ENCODE measurements around the gene C1QL4.
"Not testable (repeated sequence)": the region's sequence is repeated elsewhere in the genome, so short reads cannot be mapped to it uniquely, and the experiment has no call there.

Gene C1QL4

DNA sequence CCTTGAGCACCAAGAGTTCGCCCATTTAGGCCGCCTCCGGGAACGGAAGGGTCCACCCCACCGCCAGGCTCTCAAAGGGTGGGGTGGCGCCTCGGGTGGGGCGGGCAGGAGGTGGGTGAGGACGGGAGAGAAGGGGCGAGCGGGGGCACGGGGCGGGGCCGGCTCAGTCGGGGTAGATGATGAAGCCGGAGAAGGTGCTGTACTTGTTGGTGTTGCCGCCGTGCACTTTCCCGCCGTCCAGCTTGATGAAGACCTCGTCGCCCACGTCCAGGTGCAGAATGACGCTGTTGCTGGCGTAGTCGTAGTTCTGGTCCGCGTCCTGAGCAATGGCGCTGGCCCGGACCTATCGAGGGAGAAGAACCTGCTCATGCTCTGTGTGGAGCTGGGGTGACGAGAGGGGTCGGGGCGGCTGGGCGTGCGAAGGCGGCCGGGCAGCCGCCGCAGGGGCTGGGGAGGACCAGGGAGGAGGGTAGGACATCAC is 4.1 kb downstream of the C1QL4 start:
- no peak for DNase-seq

DNA sequence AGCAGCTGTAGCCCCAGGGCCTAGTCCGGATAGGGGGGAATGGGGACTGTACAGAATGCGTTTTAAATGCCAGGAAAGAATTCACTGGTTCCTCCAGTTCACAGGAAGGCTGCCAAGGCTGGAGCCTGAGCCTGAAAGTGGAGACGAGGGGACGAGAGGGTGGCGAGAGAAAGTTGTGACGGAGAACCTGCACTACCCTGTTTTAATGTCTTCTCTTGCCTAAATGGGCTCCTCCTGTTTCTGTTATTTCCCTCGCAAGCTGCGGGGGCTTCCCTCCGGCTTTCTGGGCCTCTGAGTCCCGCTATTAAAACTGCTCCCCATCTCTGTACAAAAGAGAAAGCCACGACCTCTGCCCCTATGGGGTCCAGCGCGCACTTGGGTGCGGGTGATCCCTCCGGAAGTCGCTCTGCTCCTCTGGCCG is 4.5 kb downstream of the C1QL4 start:
- no peak for DNase-seq

DNA sequence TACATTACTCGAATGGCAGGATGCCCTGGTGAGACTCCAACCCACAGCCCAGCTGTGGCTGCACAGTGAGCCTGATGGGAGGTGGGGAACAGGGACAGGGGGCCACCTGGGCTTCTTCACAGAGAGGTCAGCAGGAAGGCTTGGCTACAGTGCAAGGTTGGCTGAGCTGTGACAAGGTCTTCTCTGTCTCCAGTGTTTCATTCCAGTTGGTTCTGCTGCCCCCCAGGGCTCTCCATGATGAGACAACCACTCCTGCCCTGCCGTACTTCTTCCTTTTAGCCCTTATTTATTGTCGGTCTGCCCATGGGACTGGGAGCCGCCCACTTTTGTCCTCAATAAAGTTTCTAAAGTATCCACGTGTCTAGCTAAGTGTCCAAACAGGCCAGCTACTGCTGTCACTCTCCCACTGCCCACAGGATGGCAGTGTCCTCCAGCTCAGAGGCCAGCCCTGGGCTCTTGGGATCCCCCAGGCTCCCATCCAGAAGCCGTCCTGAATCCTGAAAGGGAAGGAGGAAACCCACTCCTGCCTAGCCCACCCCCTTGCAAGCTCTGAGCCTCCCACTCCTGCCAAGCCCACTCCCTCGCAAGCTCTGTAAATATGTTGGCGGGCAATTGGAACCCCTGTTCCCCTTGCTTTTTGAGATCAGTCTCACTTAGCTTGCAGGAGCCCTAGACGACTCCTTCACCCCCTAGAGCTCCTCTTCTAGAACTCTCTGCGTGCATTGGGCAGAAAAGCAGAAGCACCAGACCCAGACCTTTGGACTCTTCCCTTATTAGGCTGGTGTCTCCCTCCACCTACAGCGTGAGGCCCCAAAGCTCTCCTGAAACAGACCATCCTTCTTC is 5.4 kb downstream of the C1QL4 start:
- no peak for DNase-seq

DNA sequence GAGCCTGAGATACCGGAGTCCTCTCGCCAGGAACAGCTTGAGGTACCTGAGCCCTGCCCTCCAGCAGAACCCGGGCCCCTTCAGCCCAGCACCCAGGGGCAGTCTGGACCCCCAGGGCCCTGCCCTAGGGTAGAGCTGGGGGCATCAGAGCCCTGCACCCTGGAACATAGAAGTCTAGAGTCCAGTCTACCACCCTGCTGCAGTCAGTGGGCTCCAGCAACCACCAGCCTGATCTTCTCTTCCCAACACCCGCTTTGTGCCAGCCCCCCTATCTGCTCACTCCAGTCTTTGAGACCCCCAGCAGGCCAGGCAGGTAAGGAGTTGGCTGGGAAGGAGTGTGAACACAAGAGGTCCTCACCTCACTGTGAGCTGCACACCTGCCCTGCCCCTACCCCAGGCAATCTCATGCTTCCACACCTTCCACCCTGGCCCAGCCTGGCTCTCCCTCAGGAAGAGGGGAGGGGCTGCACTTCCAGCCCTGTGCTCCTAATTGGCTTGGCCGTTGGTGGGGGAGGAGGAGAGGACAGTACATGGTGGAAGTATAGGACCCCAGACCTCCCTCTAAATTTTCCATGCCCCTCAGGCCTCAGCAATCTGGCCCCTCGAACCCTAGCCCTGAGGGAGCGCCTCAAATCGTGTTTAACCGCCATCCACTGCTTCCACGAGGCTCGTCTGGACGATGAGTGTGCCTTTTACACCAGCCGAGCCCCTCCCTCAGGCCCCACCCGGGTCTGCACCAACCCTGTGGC is 6.2 kb downstream of the C1QL4 start:
- DNase-seq = no peak

DNA sequence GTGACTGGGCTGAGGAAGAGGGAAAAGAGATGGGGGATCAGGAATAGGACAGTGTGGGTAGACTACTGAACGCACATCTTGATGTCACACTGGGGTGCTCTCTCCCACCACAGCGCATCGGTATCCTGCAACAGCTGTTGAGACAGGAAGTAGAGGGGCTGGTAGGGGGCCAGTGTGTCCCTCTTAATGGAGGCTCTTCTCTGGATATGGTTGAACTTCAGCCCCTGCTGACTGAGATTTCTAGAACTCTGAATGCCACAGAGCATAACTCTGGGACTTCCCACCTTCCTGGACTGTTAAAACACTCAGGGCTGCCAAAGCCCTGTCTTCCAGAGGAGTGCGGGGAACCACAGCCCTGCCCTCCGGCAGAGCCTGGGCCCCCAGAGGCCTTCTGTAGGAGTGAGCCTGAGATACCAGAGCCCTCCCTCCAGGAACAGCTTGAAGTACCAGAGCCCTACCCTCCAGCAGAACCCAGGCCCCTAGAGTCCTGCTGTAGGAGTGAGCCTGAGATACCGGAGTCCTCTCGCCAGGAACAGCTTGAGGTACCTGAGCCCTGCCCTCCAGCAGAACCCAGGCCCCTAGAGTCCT is 6.9 kb downstream of the C1QL4 start:
- no peak for DNase-seq

DNA sequence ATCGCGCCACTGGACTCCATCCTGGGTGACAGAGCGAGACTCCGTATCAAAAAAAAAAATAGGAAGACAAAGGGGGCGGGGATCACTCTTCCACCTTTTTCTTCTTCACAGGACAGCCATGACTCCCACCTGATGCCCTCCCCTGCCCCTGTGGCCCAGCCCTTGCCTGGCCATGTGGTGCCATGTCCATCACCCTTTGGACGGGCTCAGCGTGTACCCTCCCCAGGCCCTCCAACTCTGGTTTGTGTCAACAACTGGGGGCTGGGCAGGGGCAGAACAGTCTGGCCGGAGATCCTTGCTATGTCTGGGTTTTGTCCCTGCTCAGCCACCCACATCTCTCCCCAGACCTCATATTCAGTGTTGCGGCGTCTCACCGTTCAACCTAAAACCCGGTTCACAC is 8.2 kb downstream of the C1QL4 start:
- no peak for DNase-seq

DNA sequence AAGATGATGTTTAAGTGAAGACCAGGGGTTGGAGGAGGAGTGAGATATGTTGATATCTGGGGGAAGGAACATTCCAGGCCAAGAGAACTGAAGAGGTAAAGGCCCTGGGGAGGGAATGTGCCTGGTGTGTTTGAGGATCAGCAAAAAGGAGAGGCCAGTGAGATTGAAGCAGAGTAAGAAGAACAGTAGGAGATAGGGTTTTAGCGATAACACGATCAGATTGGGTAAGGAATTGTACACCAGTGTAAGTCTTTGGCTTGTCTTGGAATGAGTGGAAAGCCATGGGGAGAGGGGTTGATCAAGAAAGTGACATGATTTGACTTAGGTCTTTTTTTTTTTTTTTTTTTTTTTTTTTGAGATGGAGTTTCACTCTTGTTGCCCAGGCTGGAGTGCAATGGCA is 9.1 kb downstream of the C1QL4 start:
- no peak for DNase-seq

DNA sequence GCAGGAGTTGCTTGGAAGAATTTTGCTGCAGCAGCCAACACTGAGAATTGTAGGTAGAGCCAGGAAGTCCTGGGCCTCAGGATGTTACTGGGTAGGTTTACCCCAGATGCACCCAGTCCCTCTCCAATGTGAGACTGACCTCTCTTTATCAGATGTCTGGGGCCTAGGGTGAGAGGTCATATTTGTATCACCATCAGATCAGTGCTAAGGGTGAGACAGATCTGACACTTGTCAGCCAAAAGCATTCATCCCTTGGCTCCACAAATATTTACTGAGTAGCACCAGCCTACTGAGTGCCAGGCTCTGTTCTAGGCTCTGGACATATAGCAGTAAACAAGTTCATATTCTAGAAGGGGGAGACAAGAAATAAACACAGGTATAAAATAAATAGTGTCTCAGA is 9.6 kb downstream of the C1QL4 start:
- DNase-seq = no peak

DNA sequence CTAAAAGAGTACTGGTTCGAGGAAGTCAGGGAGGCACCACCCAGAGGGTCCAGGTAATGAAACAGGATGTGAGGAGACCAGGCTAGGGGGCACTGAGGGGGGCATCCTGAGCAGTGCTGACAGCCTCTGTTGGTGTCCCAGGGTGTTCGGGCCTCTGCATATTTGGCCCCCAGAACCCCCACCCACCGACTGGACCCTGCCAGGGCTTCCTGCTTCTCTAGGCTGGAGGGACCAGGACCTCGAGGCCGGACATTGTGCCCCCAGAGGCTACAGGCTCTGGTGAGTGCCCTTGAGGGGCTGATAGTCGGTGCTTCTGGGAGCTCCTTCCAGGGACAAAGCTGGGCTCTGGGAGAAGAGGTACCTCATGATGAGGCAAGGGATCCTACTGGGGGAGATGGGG is 11.4 kb downstream of the C1QL4 start:
- DNase-seq = no peak

DNA sequence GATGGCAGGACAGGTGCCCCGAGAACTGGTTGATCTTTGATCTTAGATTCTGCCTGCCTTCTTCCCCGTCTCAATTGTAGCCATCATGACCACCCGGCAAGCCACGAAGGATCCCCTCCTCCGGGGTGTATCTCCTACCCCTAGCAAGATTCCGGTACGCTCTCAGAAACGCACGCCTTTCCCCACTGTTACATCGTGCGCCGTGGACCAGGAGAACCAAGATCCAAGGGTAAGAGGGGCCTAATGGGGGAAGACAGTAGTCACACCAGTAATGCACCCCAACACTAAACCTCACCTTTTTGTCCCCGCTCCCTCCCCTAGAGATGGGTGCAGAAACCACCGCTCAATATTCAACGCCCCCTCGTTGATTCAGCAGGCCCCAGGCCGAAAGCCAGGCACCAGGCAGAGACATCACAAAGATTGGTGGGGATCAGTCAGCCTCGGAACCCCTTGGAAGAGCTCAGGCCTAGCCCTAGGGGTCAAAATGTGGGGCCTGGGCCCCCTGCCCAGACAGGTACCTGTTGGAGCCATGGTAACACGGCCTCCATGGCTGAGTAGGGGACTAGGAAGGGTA is 13.4 kb downstream of the C1QL4 start:
- no peak for DNase-seq

DNA sequence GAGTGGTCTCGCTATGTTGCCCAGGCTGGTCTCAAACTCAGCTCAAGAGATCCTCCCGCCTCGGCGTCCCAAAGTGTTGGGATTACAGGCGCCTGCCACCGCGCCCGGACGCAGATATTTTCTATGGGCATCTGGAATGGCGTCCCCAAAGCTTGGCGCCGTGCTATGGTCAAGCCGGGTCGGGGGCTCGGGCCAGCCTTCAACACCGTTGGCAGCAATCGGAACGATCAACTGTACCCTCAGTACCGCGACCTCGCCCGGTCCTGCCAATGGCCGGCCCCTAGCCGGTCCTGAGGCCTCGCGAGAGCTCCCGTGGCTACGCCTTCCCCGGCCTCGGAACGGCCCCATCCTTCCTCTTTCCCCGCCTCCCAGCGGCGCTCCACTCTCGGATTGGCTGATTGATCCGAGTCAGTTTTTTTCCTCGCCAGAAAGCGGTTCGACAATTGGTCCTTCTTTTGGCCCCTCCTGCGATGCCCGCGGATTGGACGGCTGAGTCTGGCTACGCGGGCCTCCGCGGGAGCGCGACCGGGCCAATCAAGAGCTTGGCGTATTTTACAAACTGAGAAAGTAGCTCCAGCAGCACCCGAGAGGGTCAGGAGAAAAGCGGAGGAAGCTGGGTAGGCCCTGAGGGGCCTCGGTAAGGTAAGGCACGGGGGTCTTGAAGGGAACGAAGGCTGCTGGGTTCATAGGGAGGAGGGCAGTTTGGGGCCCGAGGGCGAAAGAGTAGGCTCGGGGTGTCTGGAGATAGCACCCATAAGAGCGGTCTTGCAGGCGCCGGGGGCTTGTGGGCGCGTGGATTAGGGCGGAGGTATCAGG is 14.1 kb downstream of the C1QL4 start, which contains the start of gene TROAP:
Gene TROAP, plus strand, starts transcription at position 548 of the 816 bp plus-strand sequence. CDS start 354 bp downstream, outside the sequence.
- peak; percentile 96 for DNase-seq

DNA sequence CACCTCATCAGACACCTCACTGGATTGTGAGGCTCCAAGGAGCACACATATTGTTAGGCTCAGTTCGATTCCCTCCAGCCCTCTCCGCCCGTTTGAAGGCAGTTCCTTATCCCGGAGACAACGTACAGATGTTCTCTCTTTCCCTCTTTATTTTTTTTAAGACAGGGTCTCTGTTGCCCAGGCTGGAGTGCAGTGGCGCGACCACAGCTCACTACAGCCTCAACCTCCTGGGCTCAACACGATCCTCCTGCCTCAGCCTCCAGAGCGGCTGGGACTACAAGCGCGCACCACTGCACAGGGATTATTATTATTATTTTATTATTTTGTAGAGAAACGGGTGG is 14.7 kb downstream of the C1QL4 start:
- no peak for DNase-seq

DNA sequence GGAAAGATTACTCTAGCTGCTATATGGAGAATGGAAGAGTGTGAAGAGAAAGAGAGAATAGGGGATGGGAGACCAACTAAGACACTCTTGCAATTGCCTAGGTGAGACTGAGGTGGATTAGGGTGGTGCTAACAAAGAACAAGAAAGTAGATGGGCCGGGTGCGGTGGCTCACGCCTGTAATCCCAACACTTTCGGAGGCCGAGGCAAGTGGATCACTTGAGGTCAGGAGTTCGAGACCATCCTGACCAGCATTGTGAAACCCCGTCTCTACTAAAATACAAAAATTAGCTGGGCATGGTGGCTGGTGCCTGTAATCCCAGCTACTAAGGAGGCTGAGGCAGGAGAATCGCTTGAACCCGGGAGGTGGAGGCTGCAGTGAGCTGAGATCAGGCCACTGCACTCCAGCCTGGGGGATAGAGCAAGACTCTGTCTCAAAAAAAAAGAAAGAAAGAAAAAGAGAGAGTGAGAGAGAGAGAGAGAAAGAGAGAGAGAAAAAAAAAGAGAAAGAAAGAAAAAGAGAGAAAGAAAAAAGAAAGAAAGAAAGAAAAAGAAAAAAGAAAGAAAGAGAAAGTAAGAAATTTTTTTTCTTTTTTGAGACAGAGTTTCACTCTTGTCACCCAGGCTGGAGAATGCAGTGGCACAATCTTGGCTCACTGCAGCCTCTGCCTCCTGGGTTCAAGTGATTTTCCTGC is 16.4 kb downstream of the C1QL4 start:
- not testable (repeated sequence) for DNase-seq

DNA sequence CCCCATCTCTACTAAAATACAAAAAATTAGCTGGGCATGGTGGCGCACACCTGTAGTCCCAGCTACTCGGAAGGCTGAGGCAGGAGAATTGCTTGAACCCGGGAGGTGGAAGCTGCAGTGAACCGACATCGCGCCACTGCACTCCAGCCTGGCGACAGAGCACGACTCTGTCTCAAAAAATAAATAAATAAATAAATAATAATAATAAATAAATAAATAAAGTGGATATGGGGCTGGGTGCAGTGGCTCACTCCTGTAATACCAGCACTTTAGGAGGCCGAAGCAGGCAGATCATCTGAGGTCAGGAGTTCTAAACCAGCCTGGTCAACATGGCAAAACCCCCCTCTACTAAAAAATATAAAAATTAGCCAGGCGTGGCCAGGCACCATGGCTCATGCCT is 19.9 kb downstream of the C1QL4 start:
- not testable (repeated sequence) for DNase-seq

DNA sequence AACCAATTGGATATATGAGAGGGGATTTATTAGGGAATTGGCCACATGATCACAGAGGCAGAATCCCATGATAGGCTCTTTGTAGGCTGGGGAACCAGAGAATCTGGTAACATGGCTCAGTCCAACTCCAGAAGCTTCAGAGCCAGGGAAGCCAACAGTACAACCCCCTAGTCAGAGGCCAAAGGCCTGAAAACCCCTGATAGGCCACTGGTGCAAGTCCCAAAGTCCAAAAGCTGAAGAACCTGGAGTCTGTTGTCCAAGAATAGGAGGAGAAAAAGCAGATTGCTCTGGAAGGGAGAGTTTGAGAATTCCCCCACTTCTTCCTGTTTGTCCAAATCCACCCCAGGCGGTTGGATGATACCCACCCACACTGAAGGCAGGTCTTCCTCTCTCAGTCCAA is 22.2 kb downstream of the C1QL4 start:
- DNase-seq = no peak

DNA sequence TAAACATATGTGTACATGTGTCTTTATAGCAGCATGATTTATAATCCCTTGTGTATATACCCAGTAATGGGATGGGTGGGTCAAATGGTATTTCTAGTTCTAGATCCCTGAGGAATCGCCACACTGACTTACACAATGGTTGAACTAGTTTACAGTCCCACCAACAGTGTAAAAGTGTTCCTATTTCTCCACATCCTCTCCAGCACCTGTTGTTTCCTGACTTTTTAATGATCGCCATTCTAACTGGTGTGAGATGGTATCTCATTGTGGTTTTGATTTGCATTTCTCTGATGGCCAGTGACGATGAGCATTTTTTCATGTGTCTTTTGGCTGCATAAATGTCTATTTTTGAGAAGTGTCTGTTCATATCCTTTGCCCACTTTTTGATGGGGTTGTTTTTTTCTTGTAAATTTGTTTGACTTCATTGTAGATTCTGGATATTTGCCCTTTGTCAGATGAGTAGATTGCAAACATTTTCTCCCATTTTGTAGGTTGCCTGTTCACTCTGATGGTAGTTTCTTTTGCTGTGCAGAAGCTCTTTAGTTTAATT is 26.5 kb downstream of the C1QL4 start:
- DNase-seq = not testable (repeated sequence)

DNA sequence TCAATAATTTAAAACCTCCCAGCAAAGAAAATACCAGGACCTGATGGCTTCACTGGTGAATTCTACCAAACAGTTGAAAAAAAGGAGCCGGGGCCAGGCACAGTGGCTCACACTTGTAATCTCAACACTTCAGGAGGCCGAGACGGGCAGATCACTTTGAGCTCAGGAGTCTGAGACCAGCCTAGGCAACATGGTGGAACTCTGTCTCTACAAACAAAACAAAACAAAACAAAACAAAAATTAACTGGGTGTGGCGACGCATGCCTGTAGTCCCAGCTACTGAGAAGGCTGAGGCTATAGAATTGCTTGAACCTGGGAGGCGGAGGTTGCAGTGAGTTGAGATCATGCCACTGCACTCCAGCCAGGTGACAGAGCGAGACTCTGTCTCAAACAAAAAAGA is 27.6 kb downstream of the C1QL4 start:
- no peak for DNase-seq

DNA sequence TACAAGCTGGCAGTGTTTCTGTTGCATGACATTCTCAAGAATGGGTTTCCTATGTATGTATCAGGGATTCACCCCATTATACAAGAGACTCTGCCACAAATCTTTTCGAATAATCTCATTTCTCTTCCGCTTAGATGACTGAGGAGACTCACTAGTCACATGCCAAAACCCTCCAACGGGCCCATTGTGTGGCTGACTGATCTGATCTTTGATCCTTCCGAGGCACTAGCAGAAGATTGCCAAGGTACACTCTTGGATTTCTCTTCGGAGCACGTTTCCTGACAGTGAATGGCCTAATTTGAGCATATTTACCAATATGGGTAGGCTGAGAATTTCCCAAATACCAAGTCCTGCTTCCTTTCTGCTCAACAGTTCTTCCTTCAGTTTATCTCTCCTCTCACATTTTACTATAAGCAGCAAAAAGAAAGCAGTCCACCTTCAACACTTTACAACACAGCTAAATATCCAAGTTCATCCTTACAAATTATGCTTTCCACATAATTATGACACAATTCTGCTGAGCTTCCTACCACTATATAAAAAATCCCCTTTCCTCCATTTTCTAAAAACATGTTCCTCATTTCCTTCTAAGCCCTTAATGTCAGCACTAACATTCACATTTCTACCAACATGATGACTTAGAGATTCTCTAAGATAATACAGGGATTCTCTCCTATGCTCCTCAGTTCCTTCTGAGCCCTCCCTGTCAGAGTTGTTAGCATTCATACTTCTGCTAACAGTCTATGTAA is 31.1 kb downstream of the C1QL4 start:
- no peak for DNase-seq

DNA sequence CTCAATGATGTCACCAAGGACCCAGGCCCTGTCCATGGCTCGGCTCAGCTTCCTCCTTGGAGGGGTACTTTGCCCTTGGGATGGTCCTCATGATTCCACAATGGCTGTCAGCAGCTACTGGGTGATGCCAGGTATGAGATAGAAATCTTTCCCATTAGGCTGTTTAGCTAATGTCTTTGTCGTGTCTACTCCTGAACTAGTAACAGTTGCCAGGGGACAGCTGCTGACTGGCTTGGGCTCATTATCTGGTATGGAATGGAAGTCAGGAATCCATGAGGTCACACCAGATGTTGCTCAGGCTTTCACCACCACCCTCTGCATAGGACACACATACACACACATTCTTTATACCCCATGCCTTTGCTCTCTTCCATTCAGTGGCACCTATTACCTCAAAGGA is 32.8 kb downstream of the C1QL4 start:
- no peak for DNase-seq

DNA sequence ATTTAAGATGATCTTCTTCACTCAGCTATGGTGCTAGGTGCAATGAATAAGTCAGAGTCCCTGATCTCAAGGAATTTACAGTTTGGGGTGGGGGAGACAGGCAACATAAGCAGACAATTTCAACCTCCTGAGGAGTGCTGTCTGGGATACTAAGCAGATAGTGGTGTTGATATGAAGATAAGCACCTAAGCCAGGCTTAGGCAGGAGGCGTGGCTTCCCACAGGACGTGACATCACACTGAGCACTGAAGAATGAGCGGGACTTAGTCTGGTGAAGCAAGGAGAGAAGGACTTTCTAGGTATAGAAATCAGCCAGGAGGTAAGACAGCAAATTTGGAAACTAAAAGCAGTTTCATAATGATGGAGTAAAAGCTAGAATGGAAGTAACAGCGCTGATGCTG is 35.2 kb downstream of the C1QL4 start:
- no peak for DNase-seq

DNA sequence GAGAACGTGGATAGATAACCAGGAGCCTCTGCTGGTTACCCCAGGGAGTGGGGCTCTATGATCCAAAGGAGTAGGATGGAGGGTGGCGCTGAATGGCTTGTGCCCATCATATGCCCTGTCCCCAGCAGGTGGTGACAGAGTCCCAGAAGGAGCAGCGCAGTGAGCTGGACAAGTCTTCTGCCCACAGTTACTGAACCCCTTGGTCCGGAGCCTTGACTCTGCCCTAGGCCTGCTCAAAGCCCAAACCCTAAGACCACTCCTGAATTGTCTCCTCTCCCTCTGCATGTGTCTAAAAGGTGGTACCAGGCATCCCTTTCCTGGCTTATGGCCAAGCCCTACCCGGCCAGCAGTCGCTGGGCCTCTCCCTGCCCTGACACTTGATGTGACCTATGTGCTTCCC is 38.8 kb downstream of the C1QL4 start:
- DNase-seq = no peak

Data from activated effector memory CD4-positive, alpha-beta T cell treated with Interleukin-2 at 50 U/mL for 16 hours (primary cell).